PFSK-1 (cell line): ENCODE data around the gene XYLT1.
A peak's percentile ranks its signal among the peaks of the same experiment; 100 is the strongest.

Experiments
- POLR2AphosphoS5 ChIP-seq: IDR thresholded peaks from 2 replicates; pipeline ENCODE4 v1.6.1; 2012; ENCODE audit warnings: low read depth, mild to moderate bottlenecking, control low read depth, low read length, moderate library complexity
- REST ChIP-seq, 2 experiments: IDR thresholded peaks; 2 replicates each; pipeline versions ENCODE4 v1.6.1 to v1.8.0; 2011 to 2012; ENCODE audit warnings: low read depth in 2 of 2, low read length in 2 of 2, control low read depth in 1 of 2, inconsistent platforms in 1 of 2, mild to moderate bottlenecking in 1 of 2, moderate library complexity in 1 of 2; ENCODE audit not compliant: insufficient read depth in 1 of 2
- SIN3A ChIP-seq: IDR thresholded peaks from 2 replicates; pipeline ENCODE4 v1.6.1; 2012; ENCODE audit warnings: mild to moderate bottlenecking, low read length, moderate library complexity, borderline replicate concordance; ENCODE audit not compliant: insufficient read depth
- TAF1 ChIP-seq: IDR thresholded peaks from 2 replicates; pipeline ENCODE4 v1.6.1; 2012; ENCODE audit warnings: low read length, control low read depth, borderline replicate concordance; ENCODE audit not compliant: insufficient read depth

DNA sequence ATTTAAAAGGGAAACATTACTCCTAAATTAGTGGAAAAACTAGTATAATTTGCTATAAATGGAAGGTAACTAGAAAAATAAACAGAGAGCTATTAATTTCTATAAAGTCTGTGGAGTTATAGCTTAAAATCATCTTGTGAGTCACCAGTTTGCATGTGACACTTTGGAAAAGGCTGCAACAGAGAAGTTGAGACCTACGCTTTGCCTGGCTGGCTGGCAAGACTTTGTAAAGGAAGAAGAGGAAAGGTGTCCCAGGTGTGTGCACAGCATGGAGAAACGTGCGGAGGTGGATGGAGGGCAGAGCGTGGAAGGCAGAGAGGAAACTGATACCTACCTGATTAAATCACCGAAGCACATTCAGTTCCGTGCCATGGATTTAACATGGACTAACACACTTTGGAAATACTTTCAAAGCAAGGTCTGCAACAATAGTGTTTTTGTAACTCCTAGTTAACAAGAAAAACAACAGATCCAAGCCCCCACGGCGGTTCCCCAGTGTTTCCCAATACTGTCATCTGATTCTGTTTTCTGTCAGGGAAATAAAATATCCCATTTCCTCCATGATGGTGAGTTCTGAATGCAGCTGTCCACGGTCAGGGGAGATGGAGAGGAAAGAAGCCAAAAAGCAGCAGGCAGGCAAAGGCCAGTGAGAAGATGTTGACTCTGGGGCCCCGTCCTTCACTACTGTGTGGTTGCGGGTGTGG, 134.8 kb downstream of the XYLT1 start:
- peak; percentile 12 to 59; a peak in 2 of 4 replicates for TF ChIP-seq REST (IDR thresholded peaks at IDR 0.05; ENCODE audit: insufficient read depth in 1 of 2, low read depth in 2 of 2, low read length in 2 of 2)
- TF ChIP-seq TAF1: no peak
- no peak for TF ChIP-seq POLR2AphosphoS5
- no peak for TF ChIP-seq SIN3A
